Ecto neural progenitor cell (in vitro differentiated cells): ENCODE results near the gene PXK.

Experiments
- DNase-seq: peaks from one replicate; pipeline ENCODE4 v3.0.0-alpha.2; 2018; ENCODE audit warnings: low spot score

PXK gene

GRCh38 chr3:58383904-58384303 lies 51.2 kb downstream of the PXK start:
- DNase-seq, result no peak

GRCh38 chr3:58384381-58385090 lies 51.8 kb downstream of the PXK start:
- DNase-seq, result no peak

GRCh38 chr3:58386626-58387365 lies 54.1 kb downstream of the PXK start:
- no peak for DNase-seq

- DNase-seq, result no peak
Observed at GRCh38 chr3:58387650-58388546, 55.2 kb downstream of the PXK start.

GRCh38 chr3:58388550-58389091 lies 55.9 kb downstream of the PXK start:
- DNase-seq, result no peak

GRCh38 chr3:58391156-58391865 lies 58.6 kb downstream of the PXK start:
- DNase-seq, result no peak

GRCh38 chr3:58392181-58392580 lies 59.5 kb downstream of the PXK start:
- no peak for DNase-seq

GRCh38 chr3:58394339-58394738 lies 61.6 kb downstream of the PXK start:
- no peak for DNase-seq

- DNase-seq, result no peak
Observed at GRCh38 chr3:58398669-58399333, 66.1 kb downstream of the PXK start.

- no peak for DNase-seq
Observed at GRCh38 chr3:58403513-58404109, 70.9 kb downstream of the PXK start.

- DNase-seq, result no peak
Observed at GRCh38 chr3:58404396-58404795, 71.7 kb downstream of the PXK start.

- DNase-seq, result no peak
Observed at GRCh38 chr3:58408906-58409305, 76.2 kb downstream of the PXK start.

GRCh38 chr3:58409663-58410062 lies 77.0 kb downstream of the PXK start:
- DNase-seq, result no peak

GRCh38 chr3:58411036-58411435 lies 78.3 kb downstream of the PXK start:
- DNase-seq, result no peak

- no peak for DNase-seq
Observed at GRCh38 chr3:58411851-58412830, 79.4 kb downstream of the PXK start.

GRCh38 chr3:58414538-58415197 lies 82.0 kb downstream of the PXK start:
- no peak for DNase-seq

- DNase-seq, result no peak
Observed at GRCh38 chr3:58416191-58416590, 83.5 kb downstream of the PXK start.

- DNase-seq, result no peak
Observed at GRCh38 chr3:58417075-58417474, 84.4 kb downstream of the PXK start.

GRCh38 chr3:58418227-58418626 lies 85.5 kb downstream of the PXK start:
- no peak for DNase-seq
